HG03457 (cell line): ENCODE measurements around the gene LDAF1.
"Not testable (repeated sequence)": the region's sequence is repeated elsewhere in the genome, so short reads cannot be mapped to it uniquely, and the experiment has no call there.

Experiments
- ATAC-seq: cut with Tn5 transposase; IDR thresholded peaks from one replicate; pipeline ENCODE4 v1.9.1; 2021; ENCODE audit warnings: moderate number of reproducible peaks; ENCODE audit not compliant: unreplicated experiment

Gene LDAF1

GRCh38 chr16:21158208-21159110 lies at the start of gene LDAF1:
Gene LDAF1 (plus strand): TSS chr16:21158674. CDS start chr16:21161183, 2,509 bp downstream.
- peak; percentile 67 for ATAC-seq

- not testable (repeated sequence) for ATAC-seq
These were observed 42.9 kb upstream of the LDAF1 start for GRCh38 chr16:21115551-21115950.

- ATAC-seq, result no peak
These were observed 42.3 kb upstream of the LDAF1 start for GRCh38 chr16:21116148-21116693.

GRCh38 chr16:21117567-21117966 lies 40.9 kb upstream of the LDAF1 start:
- no peak for ATAC-seq

- no peak for ATAC-seq
These were observed 37.4 kb upstream of the LDAF1 start for GRCh38 chr16:21120976-21121520.

- ATAC-seq, result no peak
These were observed 33.3 kb upstream of the LDAF1 start for GRCh38 chr16:21125191-21125590.

GRCh38 chr16:21126518-21126917 lies 32.0 kb upstream of the LDAF1 start:
- no peak for ATAC-seq

- ATAC-seq, result no peak
These were observed 29.5 kb upstream of the LDAF1 start for GRCh38 chr16:21128991-21129390.

GRCh38 chr16:21130811-21131210 lies 27.7 kb upstream of the LDAF1 start:
- no peak for ATAC-seq

- ATAC-seq, result no peak
These were observed 24.4 kb upstream of the LDAF1 start for GRCh38 chr16:21134053-21134452.

GRCh38 chr16:21145738-21146137 lies 12.7 kb upstream of the LDAF1 start:
- ATAC-seq, result no peak

- ATAC-seq, result no peak
These were observed 8.0 kb upstream of the LDAF1 start, which contains the start of gene DNAH3 for GRCh38 chr16:21150375-21151001. Gene DNAH3 (minus strand): TSS chr16:21150846. CDS start chr16:21150319, 527 bp downstream.

- ATAC-seq, result not testable (repeated sequence)
These were observed 6.1 kb upstream of the LDAF1 start for GRCh38 chr16:21152160-21153030.

GRCh38 chr16:21153124-21153729 lies 5.2 kb upstream of the LDAF1 start:
- ATAC-seq, result not testable (repeated sequence)

- ATAC-seq, result not testable (repeated sequence)
These were observed 2.5 kb upstream of the LDAF1 start for GRCh38 chr16:21156011-21156410.

- no peak for ATAC-seq
These were observed 1.6 kb upstream of the LDAF1 start for GRCh38 chr16:21156767-21157467.

- ATAC-seq, result no peak
These were observed 842 bp upstream of the LDAF1 start for GRCh38 chr16:21157632-21158031.

GRCh38 chr16:21159281-21159951 lies 942 bp downstream of the LDAF1 start:
- no peak for ATAC-seq

- ATAC-seq, result no peak
These were observed 1.8 kb downstream of the LDAF1 start for GRCh38 chr16:21160276-21160675.
